ENCODE measurements around the gene IDH3G. TPM values are rescaled to one million over a fixed set of nuclear protein-coding genes. Genes with fewer than 3 reads are reported as not detected.

IDH3G gene
- total and polyA plus RNA-seq, 2 donors (not counting 3 experiments of a cell fraction or from before 2014, with no cell fraction given), result 57.7 to 116 TPM

- Histone ChIP-seq H3K27ac (ENCODE audit: insufficient read depth, low read depth, low read length) (no peak overlapping the region), H3K27me3 (ENCODE audit: control insufficient read depth in 2 of 2, insufficient read depth in 2 of 2, low read length in 2 of 2) (peaks cover 0 to 2% of the 10 kb centered on the region in 2 experiments), H4K20me1 (replicated peaks; ENCODE audit: control insufficient read depth, extremely low read depth, insufficient read depth, low read length) (no peaks in the 10 kb centered on the region), H2AFZ (ENCODE audit: low read depth, low read length) (no peak overlapping the region), H3K36me3 (ENCODE audit: control insufficient read depth in 2 of 2, extremely low read depth in 1 of 2, insufficient read depth in 2 of 2, low read length in 2 of 2) (no peaks in the 10 kb centered on the region), H3K9ac (replicated peaks; ENCODE audit: extremely low read depth, insufficient read depth, low read length) (no peak overlapping the region), H3K4me3 (replicated peaks in 1 of 3; ENCODE audit: insufficient read depth in 1 of 3, low read depth in 1 of 3, low read length in 3 of 3) (no peak overlapping the region), H3K9me1 (replicated peaks; ENCODE audit: control insufficient read depth, extremely low read depth, insufficient read depth, low read length) (no peaks in the 10 kb centered on the region), H3K4me2 (ENCODE audit: insufficient read depth, low read length) (no peak overlapping the region), H3K9me3 (replicated peaks; ENCODE audit: control insufficient read depth, insufficient read depth, low read length) (no peaks in the 10 kb centered on the region), H3K79me2 (ENCODE audit: control insufficient read depth, insufficient read depth, low read length) (no peaks in the 10 kb centered on the region), H3K4me1 (ENCODE audit: control insufficient read depth, extremely low read depth, insufficient read depth, low read length) (peaks cover 4% of the 10 kb centered on the region)
- no peak for TF ChIP-seq FOS (IDR thresholded peaks at IDR 0.05; ENCODE audit: borderline replicate concordance, insufficient read depth, low read length)
- no peak for TF ChIP-seq POLR2A (IDR thresholded peaks at IDR 0.05; ENCODE audit: low read depth, low read length)
- TF ChIP-seq GATA2 (IDR thresholded peaks at IDR 0.05; ENCODE audit: insufficient read depth, insufficient read length, low read depth, low read length), result no peak
- TF ChIP-seq MYC (IDR thresholded peaks at IDR 0.05; ENCODE audit: low read depth, low read length), result no peak
- POLR2A ChIA-PET, result no interaction called here
- dilution Hi-C loops (cut with MboI; ENCODE audit: extremely low pct_ligation_motif_present, low sequenced_read_pairs) (no loop called here), intact Hi-C loops (cut with micrococcal nuclease) (loop anchor here (10.0 kb wide), 1 partner anchor 68 kb away; the partner anchor contains the start of gene L1CAM)
- CTCF ChIA-PET, result interaction anchor here (0.9 kb wide), 1 partner anchor 42 kb away, joined by 3 read pairs; no protein-coding TSS in a partner anchor
- BruUV-seq (replicated peaks), result no TSS peak
- DNase-seq (ENCODE audit: low read depth, low spot score) (no peak), FAIRE-seq (no peak)
Measured at GRCh38 chrX:153816831-153817690, 22.9 kb upstream of the IDH3G start.

GRCh38 chrX:153814591-153815315 is 20.6 kb upstream of the IDH3G start:
- no peak for DNase-seq (ENCODE audit: low read depth, low spot score)
- dilution Hi-C loops (cut with MboI; ENCODE audit: extremely low pct_ligation_motif_present, low sequenced_read_pairs) (no loop called here), intact Hi-C loops (cut with micrococcal nuclease) (loop anchor here (10.0 kb wide), 1 partner anchor 70 kb away; the partner anchor contains the start of gene L1CAM)
- H2AFZ ChIP-seq (ENCODE audit: low read depth, low read length), result no peak overlapping the region
- H3K36me3 ChIP-seq (ENCODE audit: control insufficient read depth in 2 of 2, extremely low read depth in 1 of 2, insufficient read depth in 2 of 2, low read length in 2 of 2), result no peaks in the 10 kb centered on the region
- CTCF ChIA-PET, result no interaction called here
- no peaks in the 10 kb centered on the region for H4K20me1 ChIP-seq (replicated peaks; ENCODE audit: control insufficient read depth, extremely low read depth, insufficient read depth, low read length)
- no peak overlapping the region for H3K27ac ChIP-seq (ENCODE audit: insufficient read depth, low read depth, low read length)
- no peaks in the 10 kb centered on the region for H3K9me1 ChIP-seq (replicated peaks; ENCODE audit: control insufficient read depth, extremely low read depth, insufficient read depth, low read length)
- H3K4me3 ChIP-seq (replicated peaks in 1 of 3; ENCODE audit: insufficient read depth in 1 of 3, low read depth in 1 of 3, low read length in 3 of 3), result no peak overlapping the region
- FAIRE-seq, result no peak
- peaks cover 4% of the 10 kb centered on the region for H3K4me1 ChIP-seq (ENCODE audit: control insufficient read depth, extremely low read depth, insufficient read depth, low read length)
- H3K4me2 ChIP-seq (ENCODE audit: insufficient read depth, low read length), result no peak overlapping the region
- H3K9me3 ChIP-seq (replicated peaks; ENCODE audit: control insufficient read depth, insufficient read depth, low read length), result no peaks in the 10 kb centered on the region
- TF ChIP-seq MYC (IDR thresholded peaks at IDR 0.05; ENCODE audit: low read depth, low read length) (no peak), EZH2 (IDR thresholded peaks at IDR 0.05; ENCODE audit: borderline replicate concordance, low read depth, low read length, severe bottlenecking) (no peak)
- no peak overlapping the region for H3K9ac ChIP-seq (replicated peaks; ENCODE audit: extremely low read depth, insufficient read depth, low read length)
- POLR2A ChIA-PET, result no interaction called here
- no TSS peak for BruUV-seq (replicated peaks)
- no peaks in the 10 kb centered on the region for H3K79me2 ChIP-seq (ENCODE audit: control insufficient read depth, insufficient read depth, low read length)
- H3K27me3 ChIP-seq (ENCODE audit: control insufficient read depth in 2 of 2, insufficient read depth in 2 of 2, low read length in 2 of 2), result peaks cover 0 to 2% of the 10 kb centered on the region in 2 experiments

Data from endothelial cell of umbilical vein (primary cell).